Endothelial cell of umbilical vein (primary cell): ENCODE results near the gene SLC24A3.

Experiments
- CTCF ChIP-seq, 2 donors: IDR thresholded peaks; 1 replicate in 1 of 2; 2 replicates in 1 of 2; pipeline ENCODE4 v1.5.1; 2011; ENCODE audit warnings: low read length in 2 of 2, mild to moderate bottlenecking in 2 of 2, moderate library complexity in 2 of 2, control low read depth in 1 of 2, inconsistent platforms in 1 of 2, low read depth in 1 of 2; ENCODE audit not compliant: insufficient read depth in 1 of 2; ENCODE audit errors: extremely low read depth in 1 of 2
- JUN ChIP-seq: IDR thresholded peaks from 2 replicates; pipeline ENCODE4 v1.6.1; 2011; ENCODE audit warnings: borderline replicate concordance, low read depth; ENCODE audit not compliant: insufficient read length, insufficient read depth
- POLR2AphosphoS5 ChIP-seq: IDR thresholded peaks from 2 replicates; pipeline ENCODE4 v1.6.1; 2012; ENCODE audit warnings: low read depth, mild to moderate bottlenecking, control low read depth, low read length, moderate library complexity; ENCODE audit not compliant: insufficient read depth

DNA sequence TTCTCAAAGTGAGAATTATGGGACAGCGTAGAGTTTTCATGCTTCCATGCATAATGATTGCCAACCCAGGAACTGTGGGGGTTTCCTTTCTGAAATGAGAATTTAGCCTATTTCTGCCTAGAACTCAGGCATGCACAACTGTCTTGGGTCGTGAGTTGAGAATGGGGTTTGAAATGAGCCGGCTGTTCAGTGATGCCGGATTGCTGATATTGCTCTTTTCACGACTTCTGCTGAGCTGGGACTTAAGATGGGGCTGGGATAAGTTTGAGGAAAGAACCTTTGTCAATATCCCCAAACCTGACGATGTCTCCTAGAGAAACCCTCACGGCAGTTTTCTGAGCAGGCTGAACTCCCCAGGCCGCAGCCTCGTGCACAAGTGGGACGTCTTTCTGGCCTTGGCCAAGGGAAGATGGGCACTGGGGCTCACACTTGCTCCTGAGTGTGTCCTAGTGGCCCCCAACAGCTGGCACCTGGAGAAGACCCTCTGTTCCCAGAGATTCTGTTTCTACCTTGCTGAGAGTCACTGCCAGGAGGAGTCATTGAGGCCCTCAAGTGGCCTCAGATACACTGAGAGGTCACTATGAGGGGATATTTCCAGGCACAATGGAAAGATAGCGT lies 511.5 kb downstream of the SLC24A3 start:
- TF ChIP-seq CTCF (IDR thresholded peaks at IDR 0.05; ENCODE audit: extremely low read depth in 1 of 2, insufficient read depth in 1 of 2, low read depth in 1 of 2, low read length in 2 of 2) (no peak), JUN (no peak), POLR2AphosphoS5 (no peak)
